Fibroblast of skin of left biceps (primary cell): ENCODE data around the gene TSHR.
"Not testable (repeated sequence)": the region's sequence is repeated elsewhere in the genome, so short reads cannot be mapped to it uniquely, and the experiment has no call there.

Experiments used
- DNase-seq, 2 experiments: peaks; one replicate each; pipeline ENCODE4 v3.0.0-alpha.2; 2013; ENCODE audit warnings: low read depth in 2 of 2

The TSHR gene

DNA sequence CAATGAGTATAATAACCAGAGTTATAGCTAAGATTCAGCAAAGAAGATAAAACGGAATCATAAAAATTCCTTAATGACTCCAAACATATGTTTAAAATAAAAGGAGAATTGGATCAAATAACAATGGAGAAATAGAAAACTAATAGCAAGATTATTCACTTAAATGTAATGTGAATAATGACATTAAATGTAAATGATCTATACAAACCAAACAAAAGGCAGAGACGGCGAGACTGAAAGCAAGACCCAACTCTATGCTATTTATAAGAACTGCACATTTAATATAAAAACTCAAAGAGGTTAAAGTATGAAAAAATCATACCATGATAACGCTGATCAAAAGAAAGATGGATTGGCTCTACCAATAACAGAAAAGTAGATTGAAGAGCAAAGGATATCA, 3.9 kb upstream of the TSHR start:
- DNase-seq, result no peak

DNA sequence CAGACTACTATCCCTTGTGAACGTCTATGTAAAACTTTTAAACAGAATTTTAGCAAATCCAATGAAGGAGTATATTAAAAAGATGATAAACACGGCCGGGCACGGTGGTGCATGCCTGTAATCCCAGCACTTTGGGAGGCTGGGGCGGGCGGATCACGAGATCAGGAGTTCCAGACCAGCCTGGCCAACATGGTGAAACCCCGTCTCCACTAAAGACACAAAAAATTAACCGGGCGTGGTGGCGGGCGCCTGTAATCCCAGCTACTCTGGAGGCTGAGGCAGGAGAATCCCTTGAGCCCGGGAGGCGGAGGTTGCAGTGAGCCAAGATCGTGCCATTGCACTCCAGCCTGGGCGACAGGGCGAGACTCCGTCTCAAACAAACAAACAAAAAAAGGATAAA, 2.2 kb upstream of the TSHR start:
- DNase-seq, result not testable (repeated sequence)

DNA sequence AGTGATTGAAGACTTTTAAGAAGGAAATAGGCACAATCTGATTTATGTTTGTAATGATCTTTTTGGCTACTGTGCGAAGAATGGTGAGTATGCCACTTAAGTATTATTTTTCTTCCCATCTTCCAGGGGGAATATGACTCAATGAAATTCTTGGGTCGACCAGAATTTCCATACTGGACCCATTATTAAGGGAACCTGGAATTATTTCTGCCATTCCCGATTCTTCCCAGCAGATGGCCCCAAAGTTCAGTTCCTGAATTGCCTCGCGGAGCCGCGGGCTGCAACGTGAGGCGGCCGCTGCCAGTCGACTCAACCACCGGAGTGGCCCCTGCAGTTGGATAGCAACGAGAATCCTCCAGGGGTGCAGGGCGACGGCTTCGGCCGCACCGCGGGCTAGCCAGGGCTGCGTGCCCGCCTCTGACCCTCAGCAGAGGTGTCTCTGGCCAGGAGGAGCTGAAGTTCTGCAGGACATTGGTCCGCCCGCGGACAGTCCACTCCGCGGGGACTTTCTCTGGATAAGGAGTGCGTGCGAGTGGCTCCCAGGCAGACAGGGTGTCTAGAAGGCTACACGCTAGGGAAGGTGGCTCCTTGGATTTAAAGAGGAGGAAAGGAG, 628 bp upstream of the TSHR start:
- DNase-seq, result peak; percentile 88 to 90

DNA sequence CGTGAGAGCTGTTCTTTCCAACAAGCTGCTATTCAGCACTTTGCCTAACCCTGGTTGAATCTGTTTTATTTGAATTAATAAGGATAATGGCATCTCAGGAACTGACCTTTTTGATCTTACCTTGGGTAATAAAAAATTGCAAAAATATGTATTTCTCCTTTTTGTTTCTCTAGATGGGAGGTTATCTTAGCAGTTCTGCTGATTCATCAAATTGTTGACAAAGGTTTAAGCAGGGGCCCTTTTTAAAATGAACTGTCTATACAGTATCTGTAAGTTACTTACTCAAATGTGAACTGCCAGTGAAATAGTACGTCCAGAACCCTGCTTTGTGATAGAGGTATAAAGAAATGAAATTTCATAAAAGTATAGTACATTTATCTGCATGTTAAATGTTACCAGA, 681 bp downstream of the TSHR start:
- DNase-seq, result no peak

DNA sequence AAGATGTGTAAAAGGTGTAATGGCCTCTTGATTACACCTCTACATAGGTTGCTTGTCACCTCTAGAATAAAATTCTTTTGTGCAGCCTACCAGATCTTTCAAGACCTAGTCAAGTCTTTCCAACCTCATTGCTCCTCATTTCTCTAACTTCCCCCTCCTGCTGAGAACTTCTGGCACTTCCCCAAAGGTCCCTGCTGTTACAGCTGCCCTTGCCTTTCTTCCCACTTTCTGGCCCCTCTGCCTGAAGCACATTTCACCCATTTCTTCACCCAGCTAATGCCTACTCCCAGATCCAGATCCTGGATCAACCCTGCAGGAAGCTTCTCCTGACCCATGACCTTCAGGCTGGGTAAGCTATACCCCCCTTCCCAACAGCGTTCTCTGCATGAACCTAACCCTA, 1.5 kb downstream of the TSHR start:
- DNase-seq, result no peak

DNA sequence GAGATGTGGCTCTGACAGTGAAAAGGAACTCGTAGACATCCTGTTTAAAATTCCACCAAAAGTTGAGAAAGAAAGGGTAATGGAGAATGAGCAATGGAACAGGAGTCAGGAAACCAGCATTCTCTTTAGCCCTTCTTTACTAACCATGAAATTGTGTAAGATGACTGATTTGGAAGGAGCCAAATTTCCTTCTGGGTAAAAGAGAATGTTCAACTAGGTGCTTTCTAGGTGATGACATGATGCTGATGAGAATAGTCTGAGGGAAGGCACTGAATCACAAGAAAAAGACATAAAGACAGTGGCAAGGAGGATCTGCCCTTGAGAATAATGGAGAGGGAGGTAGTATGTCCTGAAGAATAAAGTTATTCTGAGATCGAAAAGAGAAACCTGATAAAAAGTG, 2.2 kb downstream of the TSHR start:
- DNase-seq, result no peak

DNA sequence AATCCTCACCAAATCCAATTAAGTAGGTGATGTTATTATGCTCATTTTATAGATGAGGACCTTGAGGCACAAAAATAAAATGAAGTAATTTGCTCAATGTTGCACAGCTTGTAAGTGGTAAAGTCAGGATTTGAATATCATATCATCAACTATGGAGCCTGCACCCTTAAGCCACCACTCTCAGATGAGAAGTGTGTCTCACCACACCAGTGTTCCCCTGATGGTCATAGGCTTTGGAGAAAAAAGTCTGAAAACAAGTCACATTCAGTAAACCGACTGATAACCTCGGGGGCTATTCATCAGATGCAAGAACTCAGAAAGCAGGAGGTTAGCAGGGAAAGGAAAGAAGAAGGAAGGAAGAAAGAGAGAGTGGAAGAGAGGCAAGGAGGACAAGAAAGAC, 2.8 kb downstream of the TSHR start:
- no peak for DNase-seq

DNA sequence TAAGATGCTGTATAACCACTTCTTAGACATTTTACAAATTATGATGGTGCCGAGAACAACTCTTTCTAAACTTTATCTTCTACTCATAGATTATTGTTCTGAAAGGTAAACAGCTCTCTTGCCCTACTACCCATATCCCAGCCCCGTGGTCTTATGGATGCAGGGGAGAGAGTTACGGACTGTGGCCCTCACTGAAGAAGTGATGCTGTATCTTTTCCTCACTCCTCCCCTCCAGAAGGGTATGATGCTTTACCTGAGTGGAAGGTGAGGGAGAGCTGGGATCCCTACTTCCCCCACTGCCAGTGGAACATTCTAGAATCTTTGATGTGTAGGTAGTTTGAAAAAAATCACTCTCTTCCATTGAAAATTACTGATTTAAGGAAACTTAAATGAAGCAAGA, 3.5 kb downstream of the TSHR start:
- no peak for DNase-seq

DNA sequence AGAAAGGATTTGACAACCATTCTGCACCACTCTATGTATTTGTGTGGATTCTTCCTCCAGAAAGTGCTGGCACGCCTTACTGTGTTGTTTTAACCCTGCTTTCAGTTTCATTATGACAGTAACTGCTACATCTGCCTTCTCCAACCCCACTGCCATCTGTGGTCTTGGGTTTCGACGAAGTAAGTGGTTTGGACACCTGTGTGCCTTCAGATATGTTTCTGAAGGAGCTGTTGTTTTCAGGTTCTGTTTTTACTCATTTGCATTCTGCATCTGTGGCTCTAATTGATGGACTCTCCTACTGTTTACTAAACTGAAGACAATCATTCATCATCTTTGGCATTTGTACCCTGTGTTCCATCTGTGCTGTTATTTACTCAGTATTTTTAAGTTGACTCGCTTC, 4.1 kb downstream of the TSHR start:
- DNase-seq, result no peak

DNA sequence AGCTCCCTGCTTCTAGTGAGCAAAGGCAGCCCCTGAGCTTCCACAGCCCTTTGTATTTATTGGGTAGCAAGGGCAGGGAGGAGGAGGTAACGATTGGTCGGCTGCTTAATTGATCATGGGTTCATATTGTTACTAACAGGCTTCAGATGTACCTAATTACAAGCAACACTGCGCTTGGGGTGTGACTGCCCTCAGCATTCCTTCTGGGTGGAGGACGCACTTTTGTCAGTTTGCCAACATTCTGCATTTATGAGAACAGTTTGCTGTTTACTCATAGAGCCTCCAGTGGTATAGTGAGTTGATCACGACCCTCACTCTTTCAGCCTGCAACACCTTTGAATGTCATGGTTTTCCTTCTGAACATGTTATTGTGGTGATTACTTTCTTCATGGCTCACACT, 9.6 kb downstream of the TSHR start:
- DNase-seq, result no peak

DNA sequence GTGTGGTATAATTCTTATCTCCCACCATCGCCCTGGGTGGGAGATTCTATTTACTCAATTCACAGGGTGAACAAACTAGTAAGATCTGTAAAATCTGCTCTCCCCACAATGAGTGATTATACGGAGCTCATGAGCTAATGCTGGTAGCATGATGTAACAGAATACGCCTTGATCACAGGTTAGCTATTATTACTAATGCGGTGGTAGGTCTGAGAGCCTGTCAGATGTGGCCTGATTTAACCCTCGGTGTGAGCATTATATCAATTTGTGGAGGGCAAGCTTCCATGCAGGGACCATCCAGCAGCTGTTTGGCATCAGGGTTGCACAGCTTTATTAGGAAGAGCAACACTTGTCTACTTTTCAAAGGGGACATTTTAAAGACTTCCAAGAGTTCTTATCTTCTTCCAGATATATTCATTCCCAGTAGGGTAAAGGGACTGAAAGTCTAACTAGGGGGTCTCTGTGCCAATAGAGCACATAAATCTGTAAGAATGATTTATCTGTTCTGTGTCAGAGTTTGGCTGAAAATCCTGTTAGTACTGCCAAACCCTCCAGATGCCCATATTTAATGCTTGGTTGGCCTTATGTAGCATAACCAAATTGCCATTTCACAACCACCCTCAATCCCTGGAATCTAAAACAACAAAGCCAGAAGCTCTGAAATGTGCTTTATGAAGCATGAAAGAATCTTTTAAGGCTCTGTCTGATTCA, 18.7 kb downstream of the TSHR start:
- DNase-seq, result peak; percentile 26 to 34

DNA sequence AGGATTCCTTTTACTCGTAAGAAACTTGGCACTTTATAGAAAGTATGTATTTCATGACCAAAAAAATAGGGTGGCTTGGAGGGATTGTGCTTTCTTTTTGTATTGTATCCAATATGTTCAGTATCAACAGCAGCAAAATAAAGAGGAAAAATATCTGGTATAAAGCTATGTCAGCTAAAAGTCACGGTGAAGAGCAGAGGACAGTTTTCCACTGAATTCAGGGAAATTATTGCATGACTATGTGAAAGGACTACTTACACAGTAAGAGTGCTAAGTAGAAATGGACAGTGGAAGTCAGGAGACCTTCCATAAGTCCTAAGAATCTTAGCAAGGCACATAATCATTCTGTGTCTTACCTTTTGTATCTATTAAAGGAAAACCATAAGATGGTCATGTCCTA, 19.3 kb downstream of the TSHR start:
- DNase-seq, result no peak

DNA sequence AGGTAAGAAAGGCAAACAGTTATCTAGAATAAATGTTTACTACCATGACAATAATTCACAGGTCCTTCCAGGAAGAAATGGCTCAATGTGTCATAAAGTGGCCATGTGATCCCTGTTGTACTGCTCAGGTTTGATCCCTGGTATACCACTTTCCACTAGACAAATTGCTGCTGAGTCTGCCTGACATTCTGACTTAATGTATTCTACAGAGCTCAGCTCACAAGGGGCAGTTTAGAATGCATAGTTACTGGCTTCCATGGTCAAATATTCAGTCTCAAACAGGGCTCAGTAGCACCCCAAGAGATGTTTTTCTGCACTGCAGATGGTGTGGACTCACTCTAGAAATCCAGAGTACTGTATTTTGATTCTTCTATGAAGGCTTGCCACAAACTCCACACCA, 21.8 kb downstream of the TSHR start:
- no peak for DNase-seq

DNA sequence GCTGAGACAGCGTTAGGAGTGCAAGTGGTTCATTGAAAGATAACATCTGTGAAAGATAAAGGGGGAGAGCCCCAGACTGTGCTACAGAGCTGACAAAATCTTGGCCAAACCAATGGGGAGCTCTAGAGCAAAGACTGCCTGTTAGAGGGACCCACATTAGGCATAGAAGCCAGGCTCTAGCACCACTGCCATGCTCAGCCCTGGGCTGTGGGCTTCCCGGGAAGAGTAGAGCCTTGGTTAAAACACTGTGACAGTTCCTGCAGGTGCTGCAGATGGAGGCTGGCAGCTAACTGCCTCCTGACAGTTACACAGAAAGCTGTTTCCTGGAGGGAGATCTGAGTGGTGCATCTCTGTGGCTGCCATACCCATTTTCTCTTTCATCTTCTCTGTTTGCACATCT, 23.0 kb downstream of the TSHR start:
- no peak for DNase-seq

DNA sequence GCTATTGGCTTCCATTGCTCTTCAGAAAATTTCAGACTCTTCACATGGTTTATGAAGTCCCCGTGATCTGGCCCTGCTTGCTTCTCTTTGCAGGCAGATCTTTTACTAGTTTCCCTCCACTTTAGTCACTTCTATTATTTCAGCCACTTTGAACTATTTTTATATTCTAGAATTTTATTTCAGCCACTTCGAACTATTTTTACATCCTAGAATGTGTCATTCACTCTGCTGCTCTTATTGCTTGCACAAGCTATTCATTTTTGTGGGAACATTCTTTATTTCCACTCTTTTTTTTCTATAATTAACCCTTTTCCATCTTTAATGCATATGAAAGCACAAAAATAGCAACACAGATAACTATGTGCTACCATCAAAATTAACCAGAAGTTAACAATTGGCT, 24.5 kb downstream of the TSHR start:
- no peak for DNase-seq

DNA sequence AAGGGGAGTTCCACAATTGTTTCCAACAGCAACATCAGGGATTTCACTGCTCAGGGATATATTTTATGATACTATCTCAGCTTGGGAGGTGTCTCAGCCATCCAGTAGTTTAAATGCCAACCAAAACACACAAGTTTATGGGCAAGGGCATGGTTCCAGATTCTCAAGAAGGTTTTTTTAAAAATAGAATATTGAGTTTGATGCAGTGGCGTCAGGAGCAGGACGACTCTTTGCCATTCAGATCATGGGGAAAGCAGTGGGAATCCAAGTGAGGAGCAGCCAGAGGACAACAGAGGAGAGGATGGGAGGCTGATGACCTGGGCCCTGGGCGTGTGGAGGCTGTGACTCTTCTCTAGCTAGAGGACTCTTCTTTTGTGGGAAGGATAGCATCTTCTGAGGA, 25.7 kb downstream of the TSHR start:
- no peak for DNase-seq

DNA sequence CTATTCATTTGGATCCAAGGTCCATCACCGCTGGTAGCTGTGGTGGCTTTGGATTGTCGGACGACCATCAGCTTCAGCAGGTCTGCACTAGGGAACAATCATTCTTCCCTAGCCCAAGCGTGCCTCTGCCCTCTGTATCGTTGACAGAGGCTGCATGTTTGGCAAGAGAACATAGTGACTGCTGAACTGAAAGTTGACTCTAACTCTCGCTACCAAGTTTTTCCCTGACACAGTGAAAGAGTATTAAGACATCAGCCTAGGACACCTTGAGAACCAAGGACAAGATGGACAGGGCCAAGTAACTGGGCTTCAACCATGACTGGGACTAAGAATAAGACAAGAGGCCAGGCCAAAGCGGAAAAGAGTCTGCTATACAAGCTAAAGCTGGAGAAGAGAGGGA, 26.3 kb downstream of the TSHR start:
- no peak for DNase-seq

DNA sequence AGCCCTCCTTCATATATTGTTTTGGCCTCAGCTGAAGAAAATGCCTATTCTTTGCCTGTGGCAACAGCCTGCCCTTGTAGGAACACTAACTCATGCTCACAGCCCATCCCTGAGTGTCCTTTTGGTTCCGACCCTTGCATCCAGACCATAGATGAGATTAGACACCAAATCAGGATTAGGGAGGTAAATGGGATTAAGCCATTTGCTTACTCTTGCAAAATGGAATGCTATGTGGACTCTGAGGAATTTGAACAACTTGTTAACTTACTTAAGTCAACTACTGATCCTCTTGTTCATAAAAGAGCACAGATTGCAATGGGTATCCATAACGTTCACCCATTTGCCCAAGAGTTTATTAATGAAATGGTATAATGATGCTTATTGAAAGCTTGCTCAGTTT, 27.3 kb downstream of the TSHR start:
- no peak for DNase-seq

DNA sequence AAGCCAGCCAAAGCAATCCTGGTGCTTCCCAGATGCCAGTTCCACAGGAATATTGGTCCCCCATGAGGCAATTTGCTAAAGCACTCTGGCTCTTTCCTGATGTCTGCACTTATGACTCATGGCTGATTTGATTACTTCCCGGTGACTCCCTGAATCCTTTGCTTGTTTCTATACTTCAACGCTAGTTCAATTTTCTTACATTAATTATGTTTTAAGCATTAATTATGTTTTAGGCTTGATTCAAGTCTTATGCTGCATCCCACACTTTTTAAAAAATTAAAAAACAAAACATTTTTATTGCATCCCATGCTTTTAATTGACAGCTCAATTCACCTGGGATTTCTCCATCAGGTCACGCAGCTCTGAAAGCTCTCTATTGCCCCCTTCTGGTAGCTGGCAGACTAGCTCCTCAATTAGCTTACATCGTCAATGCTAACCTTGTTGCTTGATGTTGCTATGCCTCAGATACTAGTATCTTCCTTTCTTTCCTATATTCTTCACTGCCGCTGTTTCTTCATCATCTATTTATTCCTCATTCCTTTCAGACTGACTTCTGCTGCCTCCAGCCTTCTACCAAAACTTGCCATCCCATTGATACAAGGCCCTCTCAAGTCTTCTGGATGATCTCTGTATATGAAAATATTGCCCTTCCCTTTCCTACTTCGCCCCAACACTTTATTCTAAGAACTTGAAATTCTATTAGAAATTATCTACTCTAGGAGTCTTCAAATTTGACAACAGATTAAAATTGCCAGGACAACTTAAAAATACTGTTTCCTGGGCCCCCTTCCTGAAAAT, 32.0 kb downstream of the TSHR start:
- DNase-seq, result peak; percentile 35

DNA sequence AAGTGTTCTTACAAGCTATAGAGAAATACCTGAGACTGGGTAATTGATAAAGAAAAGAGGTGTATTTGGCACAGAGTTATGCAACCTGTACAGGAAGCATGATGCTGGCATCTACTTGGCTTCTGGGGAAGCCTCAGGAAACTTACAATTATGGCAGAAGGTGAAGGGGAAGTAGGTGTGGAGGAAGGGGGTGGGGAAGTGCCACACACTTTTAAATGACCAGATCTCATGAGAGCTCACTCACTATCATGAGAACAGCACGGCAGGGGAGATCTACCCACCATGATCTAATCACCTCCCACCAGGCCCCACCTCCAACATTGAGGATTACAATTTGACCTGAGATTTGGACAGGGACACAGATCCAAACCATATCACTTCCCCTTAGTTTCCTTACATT, 32.8 kb downstream of the TSHR start:
- DNase-seq, result no peak

DNA sequence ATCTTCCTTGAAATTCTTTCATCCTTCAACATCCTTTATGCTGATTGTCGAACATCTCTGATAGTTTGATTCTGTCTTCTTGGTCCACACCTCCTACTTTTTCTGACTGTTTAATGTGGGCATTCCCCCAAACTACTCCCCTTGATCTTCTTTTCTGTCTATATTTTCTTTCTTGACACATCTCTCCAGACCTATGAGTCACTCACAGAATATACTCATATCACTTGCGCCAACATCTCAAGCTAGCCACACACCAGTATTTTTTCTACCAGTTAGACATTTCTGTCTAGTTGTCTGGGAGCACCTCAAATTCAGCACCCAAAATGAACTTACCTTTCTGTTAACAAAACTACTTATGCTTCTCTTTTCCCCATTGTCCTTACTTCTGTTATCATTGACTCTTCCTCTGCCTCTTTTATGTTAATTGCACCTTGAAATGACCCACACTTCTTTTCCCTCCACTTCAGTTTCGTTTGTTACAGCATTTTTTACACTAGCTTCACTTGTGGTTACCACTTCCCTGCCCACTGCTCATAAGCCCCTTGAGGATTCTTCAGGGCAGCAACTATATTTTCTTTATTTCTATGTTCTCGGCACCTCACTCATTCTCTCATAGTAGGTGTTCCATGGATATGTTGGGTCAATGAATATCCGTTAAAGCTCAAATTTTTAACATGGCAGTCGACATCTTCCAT, 33.5 kb downstream of the TSHR start:
- no peak for DNase-seq

DNA sequence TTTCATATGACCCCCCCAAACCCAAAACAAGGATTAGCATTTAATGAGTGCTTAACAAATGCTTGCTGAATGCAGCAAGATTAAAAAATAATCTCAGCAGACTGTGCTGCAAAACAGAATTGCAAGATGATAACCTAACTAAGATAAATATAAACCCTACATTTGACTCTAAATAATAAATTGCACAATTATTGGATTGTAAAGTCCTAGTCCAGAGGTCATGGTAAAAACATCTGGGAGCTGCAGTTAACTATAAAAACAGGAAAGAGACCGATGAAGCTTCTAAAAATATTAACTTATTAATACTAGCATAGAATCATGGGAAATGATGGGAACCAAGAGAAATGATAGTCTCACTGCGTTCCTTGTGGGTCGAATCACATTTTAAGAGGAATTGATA, 37.2 kb downstream of the TSHR start:
- no peak for DNase-seq
